RWPE2 (cell line): ENCODE measurements around the gene MGAT4B.

ENCODE experiments used
- ATAC-seq: fragments of 200-7000 bp; cut with Tn5 transposase; 3 replicates; pipeline ENCODE4 v1.9.1; 2021; ENCODE audit warnings: low read depth
- DNase-seq: peaks from one replicate; pipeline ENCODE4 v3.0.0-alpha.2; 2020; ENCODE audit warnings: low spot score
- H3K27ac ChIP-seq: fragments of 450-650 bp; 2 replicates; pipeline ENCODE4 v1.5.1; 2017; ENCODE audit warnings: mild to moderate bottlenecking; ENCODE audit not compliant: poor library complexity, severe bottlenecking
- H3K27me3 ChIP-seq: fragments of 250-450 bp; sonication (Bioruptor Pico); 2 replicates; pipeline ENCODE4 v1.5.1; 2021; ENCODE audit warnings: mild to moderate bottlenecking, moderate library complexity; ENCODE audit not compliant: insufficient read depth, poor library complexity, severe bottlenecking
- H3K36me3 ChIP-seq: fragments of 250-450 bp; sonication (Bioruptor Pico); 2 replicates; pipeline ENCODE4 v1.5.1; 2020; ENCODE audit warnings: low read depth, mild to moderate bottlenecking, moderate library complexity
- H3K4me1 ChIP-seq: fragments of 250-450 bp; sonication (Bioruptor Pico); 2 replicates; pipeline ENCODE4 v1.5.1; 2021; ENCODE audit warnings: mild to moderate bottlenecking, moderate library complexity; ENCODE audit not compliant: insufficient read depth, poor library complexity, severe bottlenecking
- H3K4me3 ChIP-seq: fragments of 250-450 bp; sonication (Bioruptor Pico); 2 replicates; pipeline ENCODE4 v1.5.1; 2021; ENCODE audit warnings: mild to moderate bottlenecking, moderate library complexity; ENCODE audit not compliant: severe bottlenecking
- H3K9me3 ChIP-seq: fragments of 250-450 bp; sonication (Bioruptor Pico); 2 replicates; pipeline ENCODE4 v1.5.1; 2021; ENCODE audit warnings: mild to moderate bottlenecking, moderate library complexity; ENCODE audit not compliant: severe bottlenecking
- CTCF ChIP-seq: fragments of 450-650 bp; IDR thresholded peaks from one replicate; pipeline ENCODE4 v1.5.1; 2017; ENCODE audit warnings: mild to moderate bottlenecking, moderate library complexity; ENCODE audit not compliant: poor library complexity, severe bottlenecking

The MGAT4B gene

GRCh38 chr5:179817890-179818745, 11.5 kb upstream of the MGAT4B start:
- Histone ChIP-seq H3K4me3 (no peak overlapping the region), H3K27me3 (no peaks in the 10 kb centered on the region), H3K9me3 (no peaks in the 10 kb centered on the region), H3K27ac (peak overlapping the region; percentile 68), H3K36me3 (peaks cover 30% of the 10 kb centered on the region), H3K4me1 (peaks cover 25% of the 10 kb centered on the region)
- no peak for TF ChIP-seq CTCF
- ATAC-seq (no peak), DNase-seq (peak; percentile 66)

GRCh38 chr5:179817470-179817840, 10.8 kb upstream of the MGAT4B start:
- no peaks in the 10 kb centered on the region for H3K9me3 ChIP-seq
- peaks cover 28% of the 10 kb centered on the region for H3K36me3 ChIP-seq
- DNase-seq (no peak), ATAC-seq (no peak)
- no peak for TF ChIP-seq CTCF
- no peak overlapping the region for H3K27ac ChIP-seq
- H3K4me1 ChIP-seq, result peaks cover 25% of the 10 kb centered on the region
- no peak overlapping the region for H3K4me3 ChIP-seq
- no peaks in the 10 kb centered on the region for H3K27me3 ChIP-seq

- H3K9me3 ChIP-seq, result no peaks in the 10 kb centered on the region
- peaks cover 21% of the 10 kb centered on the region for H3K4me1 ChIP-seq
- H3K27ac ChIP-seq, result no peak overlapping the region
- H3K27me3 ChIP-seq, result no peaks in the 10 kb centered on the region
- H3K4me3 ChIP-seq, result no peak overlapping the region
- ATAC-seq (no peak), DNase-seq (peak; percentile 74)
- TF ChIP-seq CTCF, result no peak
- peaks cover 28% of the 10 kb centered on the region for H3K36me3 ChIP-seq
These were observed 10.3 kb upstream of the MGAT4B start for GRCh38 chr5:179816796-179817469.

GRCh38 chr5:179816401-179816795, 9.7 kb upstream of the MGAT4B start:
- Histone ChIP-seq H3K27ac (no peak overlapping the region), H3K9me3 (no peaks in the 10 kb centered on the region), H3K4me3 (no peak overlapping the region), H3K36me3 (peaks cover 32% of the 10 kb centered on the region), H3K27me3 (no peaks in the 10 kb centered on the region), H3K4me1 (peaks cover 20% of the 10 kb centered on the region)
- ATAC-seq (no peak), DNase-seq (peak; percentile 69)
- TF ChIP-seq CTCF, result no peak
